ENCODE measurements around the gene NCKAP5.
A peak's percentile ranks its signal among the peaks of the same experiment; 100 is the strongest.

Gene NCKAP5

GRCh38 chr2:133177196-133177595 lies 391.1 kb downstream of the NCKAP5 start:
- DNase-seq (ENCODE audit: low read depth) = no peak
- no peak for TF ChIP-seq CTCF (IDR thresholded peaks at IDR 0.05; ENCODE audit: control insufficient read depth, extremely low read depth, insufficient read depth)
- H3K4me3 ChIP-seq (ENCODE audit: low read depth, low read length) = no peak overlapping the region

GRCh38 chr2:133175926-133176325 lies 392.3 kb downstream of the NCKAP5 start:
- H3K4me3 ChIP-seq (ENCODE audit: low read depth, low read length) = no peak overlapping the region
- TF ChIP-seq CTCF (IDR thresholded peaks at IDR 0.05; ENCODE audit: control insufficient read depth, extremely low read depth, insufficient read depth) = no peak
- no peak for DNase-seq (ENCODE audit: low read depth)

GRCh38 chr2:133173224-133173623 lies 395.0 kb downstream of the NCKAP5 start:
- DNase-seq (ENCODE audit: low read depth) = no peak
- no peak for TF ChIP-seq CTCF (IDR thresholded peaks at IDR 0.05; ENCODE audit: control insufficient read depth, extremely low read depth, insufficient read depth)
- no peak overlapping the region for H3K4me3 ChIP-seq (ENCODE audit: low read depth, low read length)

- no peak overlapping the region for H3K4me3 ChIP-seq (ENCODE audit: low read depth, low read length)
- peak; percentile 65 for TF ChIP-seq CTCF (IDR thresholded peaks at IDR 0.05; ENCODE audit: control insufficient read depth, extremely low read depth, insufficient read depth)
- DNase-seq (ENCODE audit: low read depth) = peak; percentile 18
These were observed 396.8 kb downstream of the NCKAP5 start for GRCh38 chr2:133171393-133172004.

- DNase-seq (ENCODE audit: low read depth) = no peak
- TF ChIP-seq CTCF (IDR thresholded peaks at IDR 0.05; ENCODE audit: control insufficient read depth, extremely low read depth, insufficient read depth) = no peak
- no peak overlapping the region for H3K4me3 ChIP-seq (ENCODE audit: low read depth, low read length)
These were observed 398.9 kb downstream of the NCKAP5 start for GRCh38 chr2:133169274-133169912.

GRCh38 chr2:133167990-133168389 lies 400.3 kb downstream of the NCKAP5 start:
- H3K4me3 ChIP-seq (ENCODE audit: low read depth, low read length) = no peak overlapping the region
- no peak for DNase-seq (ENCODE audit: low read depth)
- TF ChIP-seq CTCF (IDR thresholded peaks at IDR 0.05; ENCODE audit: control insufficient read depth, extremely low read depth, insufficient read depth) = no peak

- no peak for TF ChIP-seq CTCF (IDR thresholded peaks at IDR 0.05; ENCODE audit: control insufficient read depth, extremely low read depth, insufficient read depth)
- H3K4me3 ChIP-seq (ENCODE audit: low read depth, low read length) = no peak overlapping the region
- DNase-seq (ENCODE audit: low read depth) = no peak
These were observed 401.0 kb downstream of the NCKAP5 start for GRCh38 chr2:133167223-133167622.

All from LNCaP clone FGC (cell line).